H9 (cell line): ENCODE measurements around the gene BRSK1. TPM values are rescaled to one million over a fixed set of nuclear protein-coding genes. Genes with fewer than 3 reads are reported as not detected.

Source experiments
- DNase-seq: peaks from one replicate; pipeline ENCODE4 v3.0.0-alpha.2; 2017
- H2AFZ ChIP-seq: one replicate; pipeline ENCODE4 v1.6.1; 2013; ENCODE audit warnings: mild to moderate bottlenecking, low read length, control low read depth, moderate library complexity
- H2AK5ac ChIP-seq: 2 replicates; pipeline ENCODE4 v1.6.1; 2013; ENCODE audit warnings: low read length, control low read depth, mixed read lengths; ENCODE audit not compliant: insufficient read length
- H2BK120ac ChIP-seq: one replicate; pipeline ENCODE4 v1.6.1; 2013; ENCODE audit warnings: low read depth, mild to moderate bottlenecking, low read length, control low read depth, inconsistent platforms; ENCODE audit not compliant: poor library complexity, severe bottlenecking
- H2BK12ac ChIP-seq: 2 replicates; pipeline ENCODE4 v1.6.1; 2013; ENCODE audit warnings: low read length, control low read depth, mixed read lengths, low read depth; ENCODE audit not compliant: insufficient read length
- H2BK15ac ChIP-seq: 2 replicates; pipeline ENCODE4 v1.6.1; 2013; ENCODE audit warnings: low read depth, low read length, control low read depth
- H2BK20ac ChIP-seq: one replicate; pipeline ENCODE4 v1.6.1; 2013; ENCODE audit warnings: low read depth, mild to moderate bottlenecking, low read length, control low read depth, inconsistent platforms; ENCODE audit not compliant: poor library complexity, severe bottlenecking
- H2BK5ac ChIP-seq: 2 replicates; pipeline ENCODE4 v1.6.1; 2013; ENCODE audit warnings: low read length, control low read depth, mixed read lengths; ENCODE audit not compliant: insufficient read length
- H3K14ac ChIP-seq: 2 replicates; pipeline ENCODE4 v1.6.1; 2013; ENCODE audit warnings: low read length, control low read depth; ENCODE audit not compliant: insufficient read depth
- H3K18ac ChIP-seq: 2 replicates; pipeline ENCODE4 v1.6.1; 2013; ENCODE audit warnings: low read depth, mild to moderate bottlenecking, mixed read lengths, low read length, control low read depth; ENCODE audit not compliant: insufficient read length
- H3K23ac ChIP-seq: 2 replicates; pipeline ENCODE4 v1.6.1; 2013; ENCODE audit warnings: low read length, control low read depth, mixed read lengths, low read depth; ENCODE audit not compliant: insufficient read length
- H3K23me2 ChIP-seq: 2 replicates; pipeline ENCODE4 v1.6.1; 2013; ENCODE audit warnings: low read depth, mild to moderate bottlenecking, mixed read lengths, low read length, control low read depth; ENCODE audit not compliant: insufficient read length, poor library complexity, severe bottlenecking
- H3K27ac ChIP-seq: 2 replicates; pipeline ENCODE4 v1.5.1; 2013; ENCODE audit warnings: low read length, control low read depth, mixed read lengths, low read depth; ENCODE audit not compliant: insufficient read length
- H3K27me3 ChIP-seq: 2 replicates; pipeline ENCODE4 v1.6.1; 2013; ENCODE audit warnings: low read length, control low read depth, inconsistent platforms; ENCODE audit not compliant: insufficient read depth
- H3K4ac ChIP-seq: 2 replicates; pipeline ENCODE4 v1.6.1; 2013; ENCODE audit warnings: low read depth, mild to moderate bottlenecking, control low read depth, inconsistent platforms, low read length, moderate library complexity
- H3K4me1 ChIP-seq: 2 replicates; pipeline ENCODE4 v1.6.1; 2013; ENCODE audit warnings: low read length, control low read depth, inconsistent platforms; ENCODE audit not compliant: insufficient read depth
- H3K4me2 ChIP-seq: 2 replicates; pipeline ENCODE4 v1.6.1; 2013; ENCODE audit warnings: low read length, control low read depth, mixed read lengths; ENCODE audit not compliant: insufficient read length, insufficient read depth
- H3K56ac ChIP-seq: 2 replicates; pipeline ENCODE4 v1.6.1; 2013; ENCODE audit warnings: low read depth, mild to moderate bottlenecking, mixed read lengths, low read length, control low read depth; ENCODE audit not compliant: insufficient read length
- H3K79me1 ChIP-seq: 2 replicates; pipeline ENCODE4 v1.6.1; 2013; ENCODE audit warnings: low read depth, mild to moderate bottlenecking, moderate library complexity, low read length, control low read depth, inconsistent platforms; ENCODE audit not compliant: insufficient read depth, poor library complexity, severe bottlenecking
- H3K79me2 ChIP-seq: 2 replicates; pipeline ENCODE4 v1.6.1; 2013; ENCODE audit warnings: low read length, control low read depth, inconsistent platforms; ENCODE audit not compliant: insufficient read depth
- H3K9ac ChIP-seq: 2 replicates; pipeline ENCODE4 v1.6.1; 2013; ENCODE audit warnings: low read length, control low read depth, mixed read lengths; ENCODE audit not compliant: insufficient read length; ENCODE audit errors: extremely low read depth
- H3K9me3 ChIP-seq: one replicate; pipeline ENCODE4 v1.6.1; 2013; ENCODE audit warnings: low read depth, low read length, inconsistent platforms; ENCODE audit not compliant: control insufficient read depth
- H3T11ph ChIP-seq: one replicate; pipeline ENCODE4 v1.6.1; 2013; ENCODE audit warnings: mild to moderate bottlenecking, low read length, control low read depth, inconsistent platforms
- H4K20me1 ChIP-seq: one replicate; pipeline ENCODE4 v1.6.1; 2013; ENCODE audit not compliant: control insufficient read depth, insufficient read length, insufficient read depth
- H4K5ac ChIP-seq: 2 replicates; pipeline ENCODE4 v1.6.1; 2013; ENCODE audit warnings: low read depth, mild to moderate bottlenecking, mixed read lengths, low read length, control low read depth; ENCODE audit not compliant: insufficient read length
- H4K8ac ChIP-seq: replicated peaks from 2 replicates; pipeline ENCODE4 v1.6.1; 2013; ENCODE audit warnings: low read length, control low read depth, mixed read lengths, low read depth; ENCODE audit not compliant: insufficient read length
- H4K91ac ChIP-seq: 2 replicates; pipeline ENCODE4 v1.6.1; 2013; ENCODE audit warnings: low read depth, mild to moderate bottlenecking, moderate library complexity, mixed read lengths, low read length, control low read depth; ENCODE audit not compliant: insufficient read length
- H3K27ac Mint-ChIP-seq, 3 experiments: 2 replicates in 2 of 3; 3 replicates in 1 of 3; pipeline ENCODE4 v1.8.0; 2020 to 2021; ENCODE audit warnings: mixed read lengths in 3 of 3, mild to moderate bottlenecking in 1 of 3, moderate library complexity in 1 of 3
- H3K27me3 Mint-ChIP-seq: 2 replicates; pipeline ENCODE4 v1.8.0; 2021; ENCODE audit warnings: low read depth, mild to moderate bottlenecking, moderate library complexity, mixed read lengths
- H3K36me3 Mint-ChIP-seq, 3 experiments: 2 replicates in 2 of 3; 3 replicates in 1 of 3; pipeline ENCODE4 v1.8.0; 2020 to 2021; ENCODE audit warnings: low read depth in 3 of 3, mixed read lengths in 3 of 3; ENCODE audit not compliant: insufficient read depth in 1 of 3
- H3K4me1 Mint-ChIP-seq, 2 experiments: 2 replicates each; pipeline ENCODE4 v1.8.0; 2020; ENCODE audit warnings: mixed read lengths in 2 of 2
- H3K4me3 Mint-ChIP-seq, 2 experiments: 2 replicates in 1 of 2; 3 replicates in 1 of 2; pipeline ENCODE4 v1.8.0; 2020 to 2021; ENCODE audit warnings: mild to moderate bottlenecking in 2 of 2, mixed read lengths in 2 of 2, moderate library complexity in 1 of 2
- H3K9me3 Mint-ChIP-seq, 2 experiments: 2 replicates in 1 of 2; 3 replicates in 1 of 2; pipeline ENCODE4 v1.8.0; 2020; ENCODE audit warnings: mild to moderate bottlenecking in 2 of 2, mixed read lengths in 2 of 2, moderate library complexity in 1 of 2
- CTCF ChIP-seq: fragments of 200-600 bp; sonication (generic); conservative IDR thresholded peaks from 3 replicates; pipeline ENCODE4 v1.8.0; 2021; ENCODE audit warnings: antibody characterized with exemption, mild to moderate bottlenecking
- WGBS: extraction: QIAGEN DNeasy Blood & Tissue Kit; methylation state at CpG from one replicate; pipeline ENCODE4 v1.1.7; 2013; ENCODE audit warnings: missing lambda C conversion rate, low lambda C conversion rate, mixed read lengths; ENCODE audit not compliant: insufficient read length; ENCODE audit errors: extremely low coverage; 5-methylcytosine and 5-hydroxymethylcytosine counted together
- total RNA-seq: library from RNA; stranded (reverse); gene quantifications from 2 replicates; pipeline ENCODE4 v1.2.1, GENCODE V29; 2021

Gene BRSK1
- total RNA-seq, 1 experiment from 2014 or later: 43.5 TPM

- Histone ChIP-seq H2AK5ac (no peak overlapping the region), H3K79me2 (no peaks in the 10 kb centered on the region), H3K4me1 (no peaks in the 10 kb centered on the region), H3K56ac (no peak overlapping the region), H3K23ac (no peak overlapping the region), H3K23me2 (no peaks in the 10 kb centered on the region), H2BK20ac (no peak overlapping the region), H3K4ac (no peak overlapping the region), H2BK12ac (no peak overlapping the region), H2AFZ (no peak overlapping the region), H3K4me2 (no peak overlapping the region), H3K14ac (no peak overlapping the region; the same call in 1 of the 2 replicates), H4K91ac (no peak overlapping the region), H4K5ac (no peak overlapping the region), H3K18ac (no peak overlapping the region), H3K27me3 (peaks cover 2% of the 10 kb centered on the region; the same call in 1 of the 2 replicates), H4K8ac (no peak overlapping the region), H3K9ac (no peak overlapping the region), H3K79me1 (no peaks in the 10 kb centered on the region), H2BK15ac (no peak overlapping the region), H4K20me1 (no peaks in the 10 kb centered on the region), H2BK120ac (no peak overlapping the region), H3T11ph (no peak overlapping the region), H3K27ac (no peak overlapping the region), H2BK5ac (no peak overlapping the region), H3K9me3 (no peaks in the 10 kb centered on the region)
- H3K27me3 Mint-ChIP-seq: peaks cover 58% of the 10 kb centered on the region
- no peak overlapping the region; a peak in 1 of 5 replicates for H3K4me3 Mint-ChIP-seq
- H3K27ac Mint-ChIP-seq: no peak overlapping the region
- WGBS: no CpG with 5 or more reads among the region's 32 CpGs
- no peaks in the 10 kb centered on the region for H3K9me3 Mint-ChIP-seq
- no peaks in the 10 kb centered on the region for H3K36me3 Mint-ChIP-seq
- no peak for TF ChIP-seq CTCF
- H3K4me1 Mint-ChIP-seq: peaks cover 12 to 23% of the 10 kb centered on the region in 2 experiments
- DNase-seq: no peak
Measured at GRCh38 chr19:55358943-55359908, 75.4 kb downstream of the BRSK1 start.
